ENCODE results near the gene SLC12A7. TPM values are rescaled to one million over a fixed set of nuclear protein-coding genes. Genes with fewer than 3 reads are reported as not detected.

The SLC12A7 gene
- total RNA-seq, 1 donor from 2014 or later: 30.5 TPM

- Mint-ChIP-seq H3K27me3 (ENCODE audit: low read depth, unreplicated experiment) (peaks cover 40% of the 10 kb centered on the region), H3K27ac (ENCODE audit: unreplicated experiment) (no peak overlapping the region), H3K4me3 (ENCODE audit: unreplicated experiment) (no peak overlapping the region), H3K36me3 (ENCODE audit: low read depth, unreplicated experiment) (peaks cover 2% of the 10 kb centered on the region), H3K4me1 (ENCODE audit: low read depth, unreplicated experiment) (no peaks in the 10 kb centered on the region), H3K9me3 (ENCODE audit: unreplicated experiment) (no peaks in the 10 kb centered on the region)
- Histone ChIP-seq H3K4me3 (ENCODE audit: insufficient read depth, low read depth, low read length) (no peak overlapping the region), H2AFZ (ENCODE audit: low read depth, low read length) (no peak overlapping the region), H3K27me3 (ENCODE audit: insufficient read depth, low read length) (peaks cover 2% of the 10 kb centered on the region), H3K36me3 (ENCODE audit: insufficient read depth, low read length) (no peaks in the 10 kb centered on the region), H3K4me2 (ENCODE audit: low read length) (no peak overlapping the region), H3K79me2 (ENCODE audit: insufficient read depth, low read length) (no peaks in the 10 kb centered on the region), H4K20me1 (ENCODE audit: insufficient read depth, low read length) (no peaks in the 10 kb centered on the region), H3K4me1 (ENCODE audit: insufficient read depth, low read length) (no peaks in the 10 kb centered on the region), H3K9ac (ENCODE audit: low read length) (no peak overlapping the region), H3K27ac (ENCODE audit: low read depth, low read length) (no peak overlapping the region), H3K9me3 (ENCODE audit: insufficient read depth, low read depth, low read length) (peaks cover 7% of the 10 kb centered on the region)
- TF ChIP-seq EZH2 (IDR thresholded peaks at IDR 0.05; ENCODE audit: insufficient read depth, low read length): no peak
- TF ChIP-seq CTCF (IDR thresholded peaks at IDR 0.05; ENCODE audit: insufficient read depth, low read depth, low read length): no peak
- DNase-seq (ENCODE audit: low read depth) (no peak), FAIRE-seq (no peak)
These were observed 76.9 kb downstream of the SLC12A7 start for GRCh38 chr5:1034986-1035385.

GRCh38 chr5:1034421-1034905, 77.4 kb downstream of the SLC12A7 start:
- no peaks in the 10 kb centered on the region for H3K36me3 ChIP-seq (ENCODE audit: insufficient read depth, low read length)
- no peak overlapping the region for H2AFZ ChIP-seq (ENCODE audit: low read depth, low read length)
- no peaks in the 10 kb centered on the region for H3K79me2 ChIP-seq (ENCODE audit: insufficient read depth, low read length)
- Mint-ChIP-seq H3K36me3 (ENCODE audit: low read depth, unreplicated experiment) (peaks cover 2% of the 10 kb centered on the region), H3K9me3 (ENCODE audit: unreplicated experiment) (no peaks in the 10 kb centered on the region), H3K27ac (ENCODE audit: unreplicated experiment) (no peak overlapping the region), H3K4me3 (ENCODE audit: unreplicated experiment) (no peak overlapping the region), H3K27me3 (ENCODE audit: low read depth, unreplicated experiment) (peaks cover 41% of the 10 kb centered on the region), H3K4me1 (ENCODE audit: low read depth, unreplicated experiment) (no peaks in the 10 kb centered on the region)
- no peak for TF ChIP-seq CTCF (IDR thresholded peaks at IDR 0.05; ENCODE audit: insufficient read depth, low read depth, low read length)
- no peak for TF ChIP-seq EZH2 (IDR thresholded peaks at IDR 0.05; ENCODE audit: insufficient read depth, low read length)
- no peak overlapping the region for H3K4me2 ChIP-seq (ENCODE audit: low read length)
- no peak overlapping the region for H3K27ac ChIP-seq (ENCODE audit: low read depth, low read length)
- peaks cover 2% of the 10 kb centered on the region for H3K27me3 ChIP-seq (ENCODE audit: insufficient read depth, low read length)
- DNase-seq (ENCODE audit: low read depth): no peak
- peaks cover 5% of the 10 kb centered on the region for H3K9me3 ChIP-seq (ENCODE audit: insufficient read depth, low read depth, low read length)
- no peaks in the 10 kb centered on the region for H4K20me1 ChIP-seq (ENCODE audit: insufficient read depth, low read length)
- FAIRE-seq: no peak
- no peak overlapping the region for H3K4me3 ChIP-seq (ENCODE audit: insufficient read depth, low read depth, low read length)
- H3K9ac ChIP-seq (ENCODE audit: low read length): no peak overlapping the region
- no peaks in the 10 kb centered on the region for H3K4me1 ChIP-seq (ENCODE audit: insufficient read depth, low read length)

- Mint-ChIP-seq H3K9me3 (ENCODE audit: unreplicated experiment) (no peaks in the 10 kb centered on the region), H3K4me3 (ENCODE audit: unreplicated experiment) (no peak overlapping the region), H3K36me3 (ENCODE audit: low read depth, unreplicated experiment) (peaks cover 2% of the 10 kb centered on the region), H3K27me3 (ENCODE audit: low read depth, unreplicated experiment) (peaks cover 48% of the 10 kb centered on the region), H3K27ac (ENCODE audit: unreplicated experiment) (no peak overlapping the region), H3K4me1 (ENCODE audit: low read depth, unreplicated experiment) (no peaks in the 10 kb centered on the region)
- Histone ChIP-seq H3K27ac (ENCODE audit: low read depth, low read length) (no peak overlapping the region), H4K20me1 (ENCODE audit: insufficient read depth, low read length) (no peaks in the 10 kb centered on the region), H3K9ac (ENCODE audit: low read length) (no peak overlapping the region), H3K4me2 (ENCODE audit: low read length) (no peak overlapping the region), H3K9me3 (ENCODE audit: insufficient read depth, low read depth, low read length) (peaks cover under 1% of the 10 kb centered on the region), H3K79me2 (ENCODE audit: insufficient read depth, low read length) (no peaks in the 10 kb centered on the region), H2AFZ (ENCODE audit: low read depth, low read length) (no peak overlapping the region), H3K27me3 (ENCODE audit: insufficient read depth, low read length) (peaks cover 4% of the 10 kb centered on the region), H3K4me3 (ENCODE audit: insufficient read depth, low read depth, low read length) (no peak overlapping the region), H3K4me1 (ENCODE audit: insufficient read depth, low read length) (no peaks in the 10 kb centered on the region), H3K36me3 (ENCODE audit: insufficient read depth, low read length) (no peaks in the 10 kb centered on the region)
- TF ChIP-seq CTCF (IDR thresholded peaks at IDR 0.05; ENCODE audit: insufficient read depth, low read depth, low read length) (no peak), EZH2 (IDR thresholded peaks at IDR 0.05; ENCODE audit: insufficient read depth, low read length) (no peak)
- FAIRE-seq: no peak
- DNase-seq (ENCODE audit: low read depth): no peak
These were observed 78.0 kb downstream of the SLC12A7 start for GRCh38 chr5:1033606-1034420.

Data from astrocyte (in vitro differentiated cells and primary cell).